ENCODE measurements around the gene ZYG11A. TPM values are rescaled to one million over a fixed set of nuclear protein-coding genes. Genes with fewer than 3 reads are reported as not detected.
A peak's percentile ranks its signal among the peaks of the same experiment; 100 is the strongest.

ZYG11A gene
- total and polyA plus RNA-seq, 5 experiments from 2014 or later = 0.05 TPM; not detected in 4

GRCh38 chr1:52926864-52927211 lies 84.3 kb downstream of the ZYG11A start:
- Mint-ChIP-seq H3K4me3 (peak overlapping the region; percentile 73 to 96 (median 88)), H3K27me3 (peaks cover 0 to 12% (median 0%) of the 10 kb centered on the region in 5 donors), H3K4me1 (peaks cover 10 to 37% (median 23%) of the 10 kb centered on the region in 4 donors), H3K36me3 (no peaks in the 10 kb centered on the region), H3K9me3 (no peaks in the 10 kb centered on the region), H3K27ac (peak overlapping the region in 7 of 10 donors; percentile 50 to 90 (median 69))
- POLR2A ChIA-PET = interaction anchor here (1.5 kb wide), 1 partner anchor 87 kb away, joined by 5 read pairs; no protein-coding TSS in a partner anchor
- ATAC-seq (no peak), DNase-seq (no peak)

- POLR2A ChIA-PET = interaction anchor here (1.5 kb wide), 1 partner anchor 87 kb away, joined by 5 read pairs; no protein-coding TSS in a partner anchor
Observed at GRCh38 chr1:52927212-52928014, 84.9 kb downstream of the ZYG11A start, which contains the start of gene SCP2. Gene SCP2 (plus strand): TSS chr1:52927276. CDS start chr1:52927397, 121 bp downstream.

GRCh38 chr1:52928015-52928404 lies 85.5 kb downstream of the ZYG11A start:
- DNase-seq (peak in 3 of 10 donors; percentile 15 to 25 (median 21)), ATAC-seq (peak in 1 of 2 donors; percentile 31)
- Mint-ChIP-seq H3K4me3 (peak overlapping the region; percentile 82 to 96 (median 90)), H3K27ac (peak overlapping the region in 9 of 10 donors; percentile 65 to 94 (median 89)), H3K9me3 (no peaks in the 10 kb centered on the region), H3K4me1 (peaks cover 10 to 36% (median 18%) of the 10 kb centered on the region in 4 donors), H3K36me3 (no peaks in the 10 kb centered on the region), H3K27me3 (peaks cover 0 to 10% (median 0%) of the 10 kb centered on the region in 5 donors)
- POLR2A ChIA-PET = interaction anchor here (1.5 kb wide), 1 partner anchor 86 kb away, joined by 5 read pairs; no protein-coding TSS in a partner anchor

More at GRCh38 chr1:52927212-52928014, 84.9 kb downstream of the ZYG11A start, which contains the start of gene SCP2:
- Mint-ChIP-seq H3K4me1 (peaks cover 10 to 36% (median 21%) of the 10 kb centered on the region in 4 donors), H3K9me3 (no peaks in the 10 kb centered on the region), H3K36me3 (no peaks in the 10 kb centered on the region), H3K27me3 (peaks cover 0 to 12% (median 0%) of the 10 kb centered on the region in 5 donors), H3K4me3 (peak within 1 kb of the TSS; percentile 82 to 96 (median 90)), H3K27ac (peak within 1 kb of the TSS; percentile 65 to 94 (median 84))
- ATAC-seq = peak; percentile 91 to 97
- peak; percentile 61 to 85 (median 74) for DNase-seq

DNA sequence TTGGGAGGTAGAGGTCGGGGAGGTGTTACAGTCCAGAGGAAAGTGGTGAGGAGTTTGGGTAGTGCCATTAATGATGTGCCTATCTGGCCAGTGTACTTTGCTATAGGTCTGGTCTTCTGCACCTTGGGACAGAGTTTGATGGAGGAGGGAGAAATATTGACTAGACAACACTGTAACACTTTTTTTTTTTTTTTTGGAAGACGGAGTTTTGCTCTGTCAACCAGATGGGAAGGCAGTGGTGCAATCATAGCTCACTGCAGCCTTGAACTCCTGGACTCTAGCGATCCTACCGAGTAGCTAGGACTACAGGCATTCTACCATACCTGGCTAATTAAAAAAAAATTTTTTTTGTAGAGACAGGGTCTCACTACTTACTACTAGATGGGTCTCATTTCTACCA lies 86.5 kb downstream of the ZYG11A start:
- DNase-seq = no peak
- H3K27ac Mint-ChIP-seq = no peak overlapping the region
- H3K27me3 Mint-ChIP-seq = peaks cover 0 to 10% (median 0%) of the 10 kb centered on the region in 5 donors
- H3K36me3 Mint-ChIP-seq = peaks cover 0 to 3% (median 0%) of the 10 kb centered on the region in 3 donors
- ATAC-seq = no peak
- no peaks in the 10 kb centered on the region for H3K9me3 Mint-ChIP-seq
- POLR2A ChIA-PET = no interaction called here
- peak overlapping the region in 5 of 10 donors; percentile 6 to 45 (median 21) for H3K4me3 Mint-ChIP-seq
- peaks cover 10 to 36% (median 18%) of the 10 kb centered on the region in 4 donors for H3K4me1 Mint-ChIP-seq

DNA sequence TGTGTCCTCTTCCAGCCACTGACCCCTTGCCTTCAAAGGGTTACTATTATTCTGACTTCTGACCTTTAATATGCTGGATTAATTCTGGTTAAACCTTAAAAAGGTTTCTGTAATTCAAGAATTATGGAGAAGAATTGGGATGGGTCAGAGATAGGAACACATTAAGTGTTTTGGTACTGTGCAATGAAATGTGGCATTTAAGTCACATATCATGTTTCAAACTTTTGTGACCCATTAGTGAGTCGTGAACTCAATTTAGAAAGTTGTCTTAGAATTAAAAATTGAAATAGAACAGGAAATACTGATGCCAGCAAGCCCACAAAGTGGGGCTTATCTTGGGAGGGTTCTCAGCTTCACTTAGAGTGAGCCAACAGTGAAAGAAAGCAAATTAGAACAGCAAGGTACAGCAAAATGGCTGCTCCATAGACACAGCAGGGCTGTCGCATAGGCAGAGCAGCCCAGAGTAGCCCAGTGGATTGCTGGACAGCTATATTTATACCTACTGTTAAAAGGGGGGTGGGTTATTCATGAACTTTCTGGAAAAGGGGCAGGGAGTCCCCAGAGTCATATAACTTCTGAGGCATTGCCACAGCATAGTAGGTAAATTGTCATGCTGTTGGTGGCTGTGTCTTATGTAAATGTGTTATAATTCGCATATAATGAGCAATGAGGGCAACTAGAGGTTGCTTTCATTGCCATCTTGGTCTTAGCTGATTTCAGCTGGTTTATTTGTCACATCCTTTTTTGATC lies 95.0 kb downstream of the ZYG11A start:
- Mint-ChIP-seq H3K4me3 (no peak overlapping the region), H3K27ac (no peak overlapping the region)

GRCh38 chr1:52938183-52938451 lies 95.6 kb downstream of the ZYG11A start:
- H3K4me3 Mint-ChIP-seq = no peak overlapping the region
- DNase-seq (no peak), ATAC-seq (no peak)
- no peak overlapping the region for H3K27ac Mint-ChIP-seq
- no peaks in the 10 kb centered on the region for H3K9me3 Mint-ChIP-seq
- POLR2A ChIA-PET = no interaction called here
- H3K36me3 Mint-ChIP-seq = peaks cover 0 to 13% (median 11%) of the 10 kb centered on the region in 3 donors
- H3K4me1 Mint-ChIP-seq = peaks cover 0 to 8% (median 5%) of the 10 kb centered on the region in 4 donors
- H3K27me3 Mint-ChIP-seq = no peaks in the 10 kb centered on the region

More for the DNA sequence above, 95.0 kb downstream of the ZYG11A start:
- POLR2A ChIA-PET = no interaction called here
- Mint-ChIP-seq H3K36me3 (peaks cover 0 to 11% (median 9%) of the 10 kb centered on the region in 3 donors), H3K9me3 (no peaks in the 10 kb centered on the region), H3K27me3 (no peaks in the 10 kb centered on the region), H3K4me1 (peaks cover 0 to 8% (median 5%) of the 10 kb centered on the region in 4 donors)
- ATAC-seq = no peak
- DNase-seq = no peak

GRCh38 chr1:52943876-52944416 lies 101.4 kb downstream of the ZYG11A start:
- no peaks in the 10 kb centered on the region for H3K27me3 Mint-ChIP-seq
- POLR2A ChIA-PET = no interaction called here
- H3K4me3 Mint-ChIP-seq = no peak overlapping the region
- no peak overlapping the region for H3K27ac Mint-ChIP-seq
- ATAC-seq (no peak), DNase-seq (no peak)
- H3K9me3 Mint-ChIP-seq = no peaks in the 10 kb centered on the region
- peaks cover 0 to 2% (median under 1%) of the 10 kb centered on the region in 4 donors for H3K4me1 Mint-ChIP-seq
- peaks cover 0 to 38% (median 12%) of the 10 kb centered on the region in 3 donors for H3K36me3 Mint-ChIP-seq

- Mint-ChIP-seq H3K4me3 (no peak overlapping the region), H3K27ac (no peak overlapping the region), H3K4me1 (peaks cover 0 to 2% (median under 1%) of the 10 kb centered on the region in 4 donors), H3K27me3 (no peaks in the 10 kb centered on the region), H3K9me3 (peaks cover 0 to 4% (median 0%) of the 10 kb centered on the region in 9 donors), H3K36me3 (peaks cover 5 to 45% (median 17%) of the 10 kb centered on the region in 3 donors)
- ATAC-seq (no peak), DNase-seq (no peak)
- POLR2A ChIA-PET = no interaction called here
Observed at GRCh38 chr1:52944566-52944965, 102.0 kb downstream of the ZYG11A start.

Small RNA genes lying within 50 kb of the gene (microRNA-seq; reads per million reads assigned to microRNA genes)
- gene MIR1273F (ENCODE audit: borderline microRNAs expressed) (not detected), gene MIR1273G (ENCODE audit: borderline microRNAs expressed) (not detected), gene MIR5095 (ENCODE audit: borderline microRNAs expressed) (not detected)

Other genes with a start within 250 kb of the ZYG11A start
- gene GPX7, start 240.4 kb upstream of the ZYG11A start, total RNA-seq = 10 to 100 TPM; 25.0 to 30.4 TPM
- gene GPX7, start 240.4 kb upstream of the ZYG11A start, polyA plus RNA-seq = 10 to 100 TPM; 30.2 to 34.5 (median 30.3) TPM
- 10 to 100 TPM; 83.4 to 89.0 TPM for gene SHISAL2A, start 209.6 kb upstream of the ZYG11A start, total RNA-seq
- 10 to 100 TPM in 1 of 3 donors, 1 to 10 TPM in 2; 7.1 to 12.1 (median 7.9) TPM for gene SHISAL2A, start 209.6 kb upstream of the ZYG11A start, polyA plus RNA-seq
- gene COA7, start 144.4 kb upstream of the ZYG11A start, total RNA-seq = 1 to 10 TPM; 2.4 to 3.0 TPM
- gene COA7, start 144.4 kb upstream of the ZYG11A start, polyA plus RNA-seq = 1 to 10 TPM; 3.1 to 4.2 (median 3.9) TPM
- 10 to 100 TPM; 23.6 to 25.9 TPM for gene ZYG11B, start 116.3 kb upstream of the ZYG11A start, total RNA-seq
- 10 to 100 TPM; 12.3 to 14.9 (median 12.5) TPM for gene ZYG11B, start 116.3 kb upstream of the ZYG11A start, polyA plus RNA-seq
- gene ECHDC2, start 79.0 kb downstream of the ZYG11A start, total RNA-seq = 100 to 1,000 TPM; 162 to 172 TPM
- gene ECHDC2, start 79.0 kb downstream of the ZYG11A start, polyA plus RNA-seq = 10 to 100 TPM; 19.4 to 32.6 (median 23.9) TPM
- gene SCP2, start 84.5 kb downstream of the ZYG11A start, total RNA-seq = 10 to 100 TPM; 44.9 to 46.4 TPM
- 100 to 1,000 TPM; 117 to 167 (median 147) TPM for gene SCP2, start 84.5 kb downstream of the ZYG11A start, polyA plus RNA-seq
- gene PODN, start 219.5 kb downstream of the ZYG11A start, total RNA-seq = not detected
- under 1 TPM in 1 of 3 donors, not detected in 2; 0.35 TPM for gene PODN, start 219.5 kb downstream of the ZYG11A start, polyA plus RNA-seq